ENCODE measurements around the gene LRRC40. TPM values are rescaled to one million over a fixed set of nuclear protein-coding genes. Genes with fewer than 3 reads are reported as not detected.
"Not testable (repeated sequence)": the region's sequence is repeated elsewhere in the genome, so short reads cannot be mapped to it uniquely, and the experiment has no call there.

The LRRC40 gene
- polyA plus RNA-seq, 4 donors = 22.6 to 33.6 (median 29.0) TPM

DNA sequence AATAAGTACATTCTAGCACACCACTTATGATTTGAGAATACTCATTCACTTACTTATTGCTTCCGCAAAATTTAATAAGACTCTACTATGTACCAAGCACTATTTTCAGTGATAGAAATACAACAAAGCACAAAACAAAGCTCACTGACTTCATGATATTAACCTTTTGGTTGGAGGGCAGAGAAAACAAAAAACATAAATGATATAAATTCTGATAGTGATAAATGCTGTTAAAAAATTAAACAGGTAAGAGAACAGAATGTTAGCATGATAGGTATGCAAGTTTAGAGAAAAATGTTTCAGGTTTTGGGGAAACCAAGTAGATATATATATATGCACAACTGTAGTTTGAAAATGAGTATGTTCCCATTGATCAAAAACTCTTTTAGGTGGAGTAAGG is 1.2 kb downstream of the LRRC40 start:
- DNase-seq (ENCODE audit: low read depth in 4 of 4, low spot score in 2 of 4) = no peak

DNA sequence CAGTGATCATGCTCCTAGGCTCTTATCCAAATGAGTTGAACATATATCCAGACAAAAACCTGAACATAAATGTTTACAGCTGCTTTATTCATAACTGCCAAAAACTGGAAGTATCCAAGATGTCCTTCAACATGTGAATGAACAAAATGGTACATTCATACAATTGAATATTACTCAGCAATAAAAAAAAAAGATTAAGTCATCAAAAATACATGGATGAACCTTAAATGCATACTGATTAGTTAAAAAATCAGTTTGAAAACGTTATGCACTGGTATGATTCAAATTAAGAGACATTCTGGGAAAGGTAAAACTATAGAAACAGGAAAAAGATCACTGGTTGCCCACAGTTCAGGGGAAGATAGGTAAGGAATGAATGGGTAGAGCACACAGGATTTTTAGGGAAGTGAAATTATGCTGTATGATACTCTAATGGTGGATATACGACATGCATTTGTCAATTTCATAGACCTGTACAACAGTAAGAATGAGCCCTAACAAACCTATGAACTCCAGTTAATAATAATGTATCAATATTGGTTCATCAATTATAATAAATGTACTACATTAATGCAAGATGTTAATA is 3.1 kb downstream of the LRRC40 start:
- DNase-seq (ENCODE audit: low read depth in 4 of 4, low spot score in 2 of 4) = no peak

DNA sequence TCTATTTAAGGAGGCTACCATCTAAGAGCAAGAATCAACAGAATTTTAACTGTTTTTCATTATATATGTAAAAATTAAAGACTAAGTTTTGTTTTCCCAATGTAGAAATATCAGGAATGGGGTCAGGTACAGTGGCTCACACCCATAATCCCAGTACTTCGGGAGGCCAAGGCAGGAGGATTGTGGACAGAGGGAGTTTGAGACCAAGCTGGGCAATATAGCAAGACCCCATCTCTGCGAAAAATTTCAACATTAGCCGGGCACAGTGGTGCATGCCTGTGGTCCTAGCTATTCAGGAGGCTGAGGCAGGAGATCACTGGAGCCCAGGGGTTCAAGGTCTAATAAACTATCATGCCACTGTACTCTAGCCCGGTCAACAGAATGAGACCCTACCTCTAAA is 5.3 kb downstream of the LRRC40 start:
- no peak for DNase-seq (ENCODE audit: low read depth in 4 of 4, low spot score in 2 of 4)

DNA sequence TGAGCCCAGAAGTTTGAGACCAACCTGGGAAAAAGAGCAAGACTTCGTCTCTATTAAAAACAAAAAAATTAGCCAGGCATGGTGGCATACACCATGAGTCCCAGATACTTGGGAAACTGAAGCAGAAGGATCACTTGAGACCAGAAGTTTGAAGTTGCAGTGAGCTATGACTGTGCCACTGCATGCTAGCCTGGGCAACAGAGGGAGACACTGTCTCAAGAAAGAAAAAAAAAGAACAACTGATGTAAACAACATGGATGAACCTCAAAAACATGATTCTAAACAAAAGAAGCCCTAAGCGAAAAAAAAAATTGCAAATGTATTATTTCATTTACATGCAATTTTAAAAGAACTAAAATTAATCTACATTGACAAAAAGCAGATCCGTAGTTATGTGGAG is 9.0 kb downstream of the LRRC40 start:
- DNase-seq (ENCODE audit: low read depth in 4 of 4, low spot score in 2 of 4) = no peak

DNA sequence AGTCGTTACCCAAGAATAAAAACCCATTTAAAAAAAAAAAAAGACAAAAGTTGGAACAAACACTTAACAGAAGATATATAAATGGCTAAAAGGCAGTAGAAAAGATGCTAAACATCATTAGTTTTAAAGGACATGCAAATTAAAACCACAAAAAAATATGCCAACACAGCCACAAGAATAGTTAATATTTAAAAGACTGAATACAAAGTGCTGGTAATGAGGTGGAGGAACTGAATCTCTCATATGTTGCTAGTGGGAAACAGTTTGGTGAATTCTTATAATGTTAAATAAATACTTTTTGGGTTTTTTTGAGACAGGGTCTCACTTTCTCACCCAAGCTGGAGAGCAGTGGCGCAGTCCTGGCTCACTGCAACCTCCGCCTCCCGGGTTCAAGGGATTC is 10.0 kb downstream of the LRRC40 start:
- no peak for DNase-seq (ENCODE audit: low read depth in 4 of 4, low spot score in 2 of 4)

DNA sequence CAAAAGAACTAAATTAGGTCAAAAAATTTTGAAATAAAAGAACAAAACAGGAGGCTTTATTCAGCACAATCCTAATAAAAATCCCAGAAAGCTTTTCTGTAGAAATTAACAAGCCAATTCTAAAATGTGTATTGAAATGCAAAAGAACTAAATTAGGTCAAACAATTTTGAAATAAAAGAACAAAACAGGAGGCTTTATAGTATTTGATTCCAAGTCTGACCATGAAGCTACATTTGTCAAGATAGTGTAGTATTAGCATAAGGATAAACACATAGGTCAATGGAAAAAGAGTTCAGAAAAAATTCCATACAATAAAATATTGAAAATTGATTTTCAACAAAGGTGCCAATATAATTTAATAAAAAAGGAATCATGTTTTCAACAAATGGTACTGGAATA is 10.8 kb downstream of the LRRC40 start:
- DNase-seq (ENCODE audit: low read depth in 4 of 4, low spot score in 2 of 4) = no peak

DNA sequence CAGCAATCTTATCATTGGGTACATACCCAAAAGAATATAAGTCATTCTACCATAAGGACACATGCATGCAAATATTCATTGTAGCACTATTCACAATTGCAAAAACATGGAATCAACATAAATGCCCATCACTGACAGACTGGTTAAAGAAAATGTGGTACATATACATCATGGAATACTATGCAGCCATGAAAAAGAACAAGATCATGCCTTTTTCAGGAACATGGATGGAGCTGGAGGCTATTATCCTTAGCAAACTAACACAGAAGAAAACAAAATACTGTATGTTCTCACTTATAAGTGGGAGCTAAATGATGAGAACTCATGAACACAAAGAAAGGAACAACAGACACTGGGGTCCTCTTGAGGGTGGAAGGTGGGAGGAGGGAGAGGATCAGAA is 12.9 kb downstream of the LRRC40 start:
- not testable (repeated sequence) for DNase-seq (ENCODE audit: low read depth in 4 of 4, low spot score in 2 of 4)

DNA sequence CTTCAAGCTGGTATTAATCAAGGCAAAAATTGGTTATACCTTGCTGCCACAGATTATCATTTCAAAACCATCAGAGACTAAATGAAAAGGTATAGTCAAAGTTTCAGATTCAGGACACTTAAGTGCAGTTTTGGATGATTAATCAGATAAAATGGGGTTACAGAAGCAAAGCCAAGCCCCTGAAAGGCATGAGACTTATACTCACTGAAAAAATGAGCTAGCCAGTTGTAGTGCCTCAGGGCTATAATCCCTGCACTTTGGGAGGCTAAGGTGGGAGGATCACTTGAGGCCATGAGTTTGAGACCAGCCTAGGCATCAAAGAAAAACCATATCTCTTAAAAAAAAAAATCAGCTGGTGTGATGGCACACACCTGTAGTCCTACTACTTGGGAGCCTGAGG is 15.2 kb downstream of the LRRC40 start:
- DNase-seq (ENCODE audit: low read depth in 4 of 4, low spot score in 2 of 4) = no peak

DNA sequence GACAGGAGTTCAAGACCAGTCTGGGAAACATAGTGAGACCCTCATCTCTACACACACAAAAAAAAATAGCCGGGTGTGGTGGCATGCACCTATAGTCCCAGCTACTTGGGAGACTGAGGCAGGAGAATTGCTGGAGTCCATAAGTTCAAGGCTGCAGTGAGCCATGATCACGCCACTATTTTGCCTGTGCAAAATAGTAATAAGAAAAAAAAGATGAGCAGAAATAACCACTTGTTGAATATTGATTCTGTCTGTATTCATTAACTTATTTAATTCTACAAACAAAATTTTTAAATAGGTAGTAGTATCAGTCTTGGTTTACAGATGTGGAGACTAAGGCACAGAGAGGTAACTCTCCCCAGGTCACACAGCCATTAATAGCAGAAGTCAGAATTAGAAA is 16.9 kb downstream of the LRRC40 start:
- no peak for DNase-seq (ENCODE audit: low read depth in 4 of 4, low spot score in 2 of 4)

DNA sequence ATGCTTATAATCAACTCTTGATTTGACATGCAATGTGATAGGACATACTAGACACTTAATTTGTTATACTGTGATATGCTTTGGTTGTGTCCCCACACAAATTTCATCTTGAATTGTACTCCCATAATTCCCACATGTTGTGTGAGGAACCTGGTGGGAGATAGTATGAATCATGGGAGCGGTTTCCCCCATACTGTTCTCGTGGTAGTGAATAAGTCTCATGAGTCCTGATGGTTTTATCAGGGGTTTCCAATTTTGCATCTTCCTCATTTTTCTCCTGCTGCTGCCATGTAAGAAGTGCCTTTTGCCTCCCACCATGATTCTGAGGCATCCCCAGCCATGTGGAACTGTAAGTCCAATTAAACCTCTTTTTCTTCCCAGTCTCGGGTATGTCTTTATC is 20.2 kb downstream of the LRRC40 start:
- DNase-seq (ENCODE audit: low read depth in 4 of 4, low spot score in 2 of 4) = not testable (repeated sequence)

DNA sequence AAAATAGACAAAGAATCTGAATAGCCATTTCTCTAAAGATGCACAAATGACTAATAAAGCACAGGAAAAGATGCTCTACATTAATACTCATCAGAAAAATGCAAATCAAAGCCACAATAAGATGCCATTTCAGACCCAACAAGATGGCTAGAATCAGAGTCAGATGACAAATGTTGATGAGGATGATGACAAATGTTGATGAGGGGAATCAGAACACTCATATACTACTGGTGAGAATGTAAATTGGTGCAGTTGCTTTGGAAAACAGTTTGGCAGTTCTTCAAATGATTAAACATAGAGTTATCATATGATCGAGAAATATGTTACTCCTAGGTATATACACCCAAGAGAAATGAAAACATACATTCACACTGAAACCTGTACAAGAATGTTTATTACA is 33.9 kb downstream of the LRRC40 start:
- DNase-seq (ENCODE audit: low read depth in 4 of 4, low spot score in 2 of 4) = no peak

DNA sequence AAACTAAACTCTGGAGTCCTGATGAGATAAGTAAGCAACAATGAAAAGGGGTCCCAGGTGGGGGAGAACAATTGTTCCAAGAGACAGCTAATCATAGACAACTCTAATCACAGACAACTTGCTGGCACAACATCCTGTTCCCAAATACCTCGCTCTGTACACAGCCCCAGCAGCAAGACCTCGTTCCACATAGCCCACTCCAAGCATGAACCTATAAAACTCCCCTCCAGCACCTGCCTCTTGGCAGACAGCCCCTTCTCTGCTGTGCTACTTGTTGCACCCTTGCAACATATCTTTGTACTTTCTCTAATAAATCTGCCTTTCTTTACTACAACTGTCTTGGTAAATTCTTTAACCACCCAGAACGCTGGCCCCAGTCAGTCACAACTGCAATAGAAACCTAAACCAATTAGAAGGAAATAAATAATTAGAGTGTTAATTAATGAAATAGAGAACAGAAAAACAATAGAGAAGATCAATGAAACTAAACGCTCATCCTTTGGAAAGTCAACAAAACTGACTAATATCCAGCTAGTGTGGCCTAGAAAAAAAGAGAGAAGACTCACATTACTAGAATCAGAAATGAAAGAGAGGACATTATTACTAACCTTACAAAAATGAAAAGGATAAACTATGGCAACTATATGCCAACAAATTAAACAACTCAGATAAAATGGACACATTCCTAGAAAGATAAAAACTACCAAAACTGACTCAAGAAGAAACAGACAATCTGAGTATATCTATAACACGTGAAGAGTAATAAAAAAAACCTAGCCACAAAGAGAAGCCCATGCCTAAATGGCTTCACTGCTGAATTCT is 36.1 kb downstream of the LRRC40 start:
- no peak for DNase-seq (ENCODE audit: low read depth in 4 of 4, low spot score in 2 of 4)

DNA sequence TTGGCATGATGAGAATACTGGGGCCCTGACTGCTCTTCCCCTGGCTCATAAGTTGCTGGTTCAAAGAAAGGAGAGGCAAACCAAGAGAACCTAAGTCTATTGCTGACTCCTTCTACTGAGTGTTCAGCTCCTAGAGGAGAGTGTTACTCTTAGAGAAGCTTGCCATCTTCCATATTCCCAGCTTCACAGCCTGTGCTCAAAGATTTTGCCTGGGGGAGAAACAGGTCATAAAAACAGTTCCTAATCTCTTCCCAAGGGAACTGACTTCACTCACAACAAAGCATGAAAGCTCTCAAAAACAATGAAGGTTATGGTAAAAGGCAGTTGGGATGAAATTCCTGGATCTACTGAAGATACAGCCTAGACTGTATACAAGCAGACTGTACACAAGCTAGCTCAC is 37.1 kb downstream of the LRRC40 start:
- no peak for DNase-seq (ENCODE audit: low read depth in 4 of 4, low spot score in 2 of 4)

DNA sequence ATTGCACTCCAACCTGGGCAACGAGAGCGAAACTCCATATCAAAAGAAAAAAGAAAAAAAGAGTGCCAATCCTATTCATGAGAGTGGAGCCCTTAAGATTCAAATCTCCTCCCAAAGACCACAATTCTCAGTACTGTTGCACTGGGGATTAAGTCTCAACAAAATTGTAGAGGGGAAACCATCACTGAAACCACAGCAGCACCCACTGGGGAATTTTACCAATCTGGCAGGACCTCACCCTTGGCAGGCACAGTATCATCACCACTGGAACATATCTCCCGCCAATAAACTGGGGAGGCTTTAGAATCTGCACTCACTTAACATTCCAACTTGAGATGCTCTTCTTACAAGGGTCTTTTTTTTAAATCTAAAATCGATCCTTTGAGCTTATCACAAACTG is 41.0 kb downstream of the LRRC40 start:
- DNase-seq (ENCODE audit: low read depth in 4 of 4, low spot score in 2 of 4) = no peak

DNA sequence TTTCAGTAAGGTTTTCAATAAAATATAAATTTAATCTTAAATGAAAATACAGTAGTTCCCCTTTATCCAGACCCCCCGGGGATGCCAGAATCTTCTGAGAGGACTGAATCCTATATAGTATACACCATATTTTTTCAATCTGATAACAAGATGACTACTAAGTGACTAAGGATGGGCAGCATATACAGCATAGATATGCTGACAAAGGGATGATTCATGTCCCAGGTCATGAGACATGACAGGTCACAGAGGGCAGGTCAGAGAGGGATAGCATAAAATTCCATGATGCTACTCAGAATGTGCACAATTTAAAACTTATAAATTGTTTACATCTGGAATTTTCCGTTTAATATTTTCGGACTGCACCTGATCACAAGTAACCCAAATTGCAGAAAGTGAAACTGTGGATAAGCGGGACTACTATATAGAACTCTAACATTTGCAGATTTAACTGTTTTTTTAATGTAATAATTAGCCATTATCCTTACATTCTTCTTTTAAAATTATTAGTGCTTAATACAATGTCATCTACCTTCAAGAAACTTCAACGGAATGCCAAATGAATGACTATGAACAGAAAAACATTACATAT is 48.8 kb downstream of the LRRC40 start:
- DNase-seq (ENCODE audit: low read depth in 4 of 4, low spot score in 2 of 4) = no peak

DNA sequence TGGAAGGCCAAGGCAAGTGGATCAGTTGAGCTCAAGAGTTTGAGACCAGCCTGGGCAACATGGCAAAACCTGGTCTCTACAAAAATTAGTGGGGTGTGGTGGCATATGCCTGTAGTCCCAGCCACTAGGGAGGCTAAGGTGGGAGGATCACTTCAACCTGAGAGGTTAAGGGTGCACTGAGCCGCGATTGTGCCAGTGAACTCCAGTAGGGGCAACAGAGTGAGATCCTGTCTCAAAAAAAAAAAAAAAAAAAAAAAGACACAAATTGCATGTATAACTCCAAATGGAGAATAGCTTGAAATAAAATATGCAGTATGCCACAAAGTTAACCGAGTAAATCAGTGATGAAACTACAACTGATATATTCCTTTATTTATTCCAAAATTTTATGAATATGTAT is 51.6 kb downstream of the LRRC40 start:
- DNase-seq (ENCODE audit: low read depth in 4 of 4, low spot score in 2 of 4) = no peak

DNA sequence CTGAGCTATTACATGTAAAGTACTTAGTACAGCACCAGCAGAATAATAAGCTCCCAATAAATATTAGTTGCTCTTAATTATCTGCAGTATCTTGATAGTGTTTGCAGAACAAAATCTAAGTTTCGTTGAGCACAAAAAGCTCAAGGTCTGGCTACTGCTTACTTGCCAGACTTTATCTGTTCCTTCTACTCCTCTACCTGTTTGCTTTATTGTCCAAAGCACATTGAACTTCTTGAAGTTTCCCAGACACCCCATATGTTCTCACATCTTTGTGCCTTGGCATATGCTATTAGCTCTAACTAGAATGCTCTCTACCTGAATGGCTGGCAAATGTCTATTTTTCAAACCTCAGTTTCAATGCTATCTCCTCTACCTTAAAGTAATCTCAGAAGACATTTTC is 54.9 kb downstream of the LRRC40 start:
- DNase-seq (ENCODE audit: low read depth in 4 of 4, low spot score in 2 of 4) = no peak

DNA sequence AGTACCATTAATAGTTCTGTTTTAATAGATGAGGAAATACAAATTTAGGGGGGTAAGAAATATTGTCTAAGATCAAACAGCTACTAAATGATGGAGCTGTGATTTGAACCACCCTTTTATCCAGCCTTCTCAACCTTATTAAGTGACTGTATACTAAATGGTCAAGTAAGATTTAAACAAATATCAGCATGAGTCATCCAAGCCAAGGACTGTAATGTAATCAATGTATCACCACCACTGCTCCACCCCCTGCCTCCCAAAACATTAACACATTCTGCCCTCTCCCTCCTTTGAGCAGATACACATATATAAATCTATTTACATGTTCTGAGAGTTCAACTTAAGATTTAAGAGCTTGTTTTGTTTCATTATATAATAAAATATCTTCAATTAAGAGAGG is 58.9 kb downstream of the LRRC40 start:
- DNase-seq (ENCODE audit: low read depth in 4 of 4, low spot score in 2 of 4) = no peak

DNA sequence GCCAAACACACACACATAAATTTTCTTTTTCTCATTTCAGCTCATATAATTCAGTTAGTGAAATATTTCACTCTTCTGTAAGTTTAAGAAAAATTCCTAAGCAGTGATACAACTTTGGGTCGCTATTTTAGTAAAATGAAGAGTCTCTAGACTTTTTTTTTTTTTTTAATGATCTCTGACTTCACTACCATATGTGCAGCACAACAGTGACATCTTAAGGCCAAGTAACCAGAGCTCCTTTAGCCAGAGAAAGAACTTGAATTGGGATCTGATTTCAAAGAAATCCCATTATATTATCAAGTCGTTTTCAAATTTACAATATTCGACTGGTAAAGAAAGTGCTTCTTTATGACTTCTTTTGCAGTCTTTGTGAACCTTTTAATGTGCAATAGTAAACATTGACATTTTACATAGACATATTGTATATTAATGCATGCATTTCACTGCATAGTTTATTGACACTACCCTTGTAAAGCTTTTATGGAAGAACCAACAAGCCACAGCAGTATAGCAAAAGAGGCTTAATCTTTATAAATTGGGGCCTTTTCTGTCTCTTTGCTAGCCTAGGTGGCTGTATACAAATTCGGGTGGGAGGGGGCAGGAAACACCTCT is 62.2 kb downstream of the LRRC40 start:
- DNase-seq (ENCODE audit: low read depth in 4 of 4, low spot score in 2 of 4) = peak in 1 of 4 donors; percentile 13

DNA sequence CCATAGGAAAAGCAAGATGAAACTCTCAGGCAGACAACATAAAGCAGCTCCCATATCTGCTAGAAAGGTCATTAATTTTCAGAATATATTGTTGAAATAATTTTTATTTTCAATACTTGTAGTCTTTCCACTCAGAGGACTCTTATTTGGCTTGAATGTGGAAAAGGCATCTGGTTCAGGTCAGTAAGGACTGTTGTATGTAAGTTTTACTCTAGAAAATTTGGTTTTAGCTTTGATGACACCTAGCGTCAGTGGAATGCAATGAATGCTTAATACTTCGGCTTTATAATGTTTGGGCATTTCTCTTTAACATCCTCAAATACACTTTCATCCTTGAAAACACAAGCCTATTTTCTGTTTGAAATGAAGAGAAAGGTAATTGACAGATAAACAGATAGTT is 63.3 kb downstream of the LRRC40 start:
- peak in 1 of 4 donors; percentile 6 for DNase-seq (ENCODE audit: low read depth in 4 of 4, low spot score in 2 of 4)

DNA sequence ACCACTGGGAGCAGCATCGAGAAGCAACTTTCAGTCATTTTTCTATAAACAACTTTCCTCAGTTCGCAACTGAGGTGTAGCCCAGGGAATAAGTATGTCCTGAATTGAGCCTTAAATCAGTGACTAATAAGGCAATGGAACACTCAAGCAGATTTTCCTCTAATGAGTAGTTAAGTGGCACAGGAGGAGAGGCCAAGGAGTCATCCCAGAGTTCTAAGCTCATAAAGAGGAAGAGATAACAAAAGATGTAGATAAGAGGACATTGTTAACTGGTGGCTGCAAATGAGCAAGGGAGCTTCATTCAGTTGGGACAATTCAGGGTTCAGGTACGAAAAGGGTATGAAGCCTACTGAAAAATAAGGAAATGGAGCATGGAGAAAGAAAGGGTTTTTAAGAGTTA is 64.5 kb downstream of the LRRC40 start:
- DNase-seq (ENCODE audit: low read depth in 4 of 4, low spot score in 2 of 4) = no peak

DNA sequence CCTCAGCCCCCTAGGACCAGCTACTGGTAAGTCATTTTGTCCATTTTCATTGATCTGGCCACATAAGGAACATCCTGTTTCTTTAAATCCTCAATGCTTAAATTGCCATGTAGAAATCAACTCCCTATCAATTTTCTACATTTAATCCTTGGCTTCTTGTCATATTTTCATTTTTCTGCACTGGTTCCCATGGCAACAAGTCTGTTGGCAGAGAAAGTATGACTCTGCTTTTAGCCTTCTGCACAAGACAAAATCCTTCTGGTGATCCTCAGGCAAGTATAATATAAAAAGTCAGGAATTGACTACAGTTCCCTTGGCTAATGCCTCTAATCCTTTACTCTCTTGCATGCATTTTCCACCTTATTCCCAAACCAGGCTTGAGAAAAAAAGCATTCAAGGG is 65.0 kb downstream of the LRRC40 start:
- peak in 2 of 4 donors; percentile 14 to 31 for DNase-seq (ENCODE audit: low read depth in 4 of 4, low spot score in 2 of 4)

Measured in left renal cortex interstitium (tissue), 4 donors.